ENCODE results near the gene LRRC8A. TPM values are rescaled to one million over a fixed set of nuclear protein-coding genes. Genes with fewer than 3 reads are reported as not detected.

The LRRC8A gene
- total RNA-seq, 1 experiment from 2014 or later = 22.0 TPM

DNA sequence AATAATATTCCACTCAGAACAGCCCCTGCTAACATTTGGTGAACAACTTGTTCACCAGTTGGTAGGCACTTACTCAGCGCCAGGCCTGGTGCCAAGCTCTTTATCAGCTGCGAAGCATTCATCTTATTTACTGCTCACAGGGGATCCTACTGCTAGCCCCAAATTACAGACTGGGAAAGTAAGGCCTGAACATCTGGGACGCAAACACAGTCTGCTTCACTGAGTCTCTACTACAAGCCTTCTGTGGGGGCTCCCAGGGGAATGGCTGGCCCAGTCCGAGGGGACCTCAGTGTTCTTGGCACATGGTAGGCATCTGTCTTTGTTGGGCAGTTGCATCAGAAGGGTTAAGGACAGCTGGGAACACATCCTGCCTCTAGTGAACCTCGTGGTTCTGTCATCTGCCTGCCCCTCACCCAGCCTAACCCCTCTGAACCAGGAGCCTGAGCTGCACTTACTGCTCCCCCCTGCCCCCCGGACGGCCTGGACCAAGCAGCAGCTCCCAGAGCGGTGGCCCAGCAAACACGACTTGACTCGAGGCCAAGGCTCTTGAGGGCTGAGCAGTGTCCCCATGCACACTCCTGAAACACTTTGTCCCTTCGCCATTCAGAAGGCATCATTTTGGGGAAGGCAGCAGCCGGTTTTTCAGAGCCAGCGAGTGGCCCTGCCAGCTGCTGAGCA is 38.6 kb downstream of the LRRC8A start, which contains the start of gene PHYHD1:
TSS of gene PHYHD1 (plus strand) at position 602 of the 678 bp plus-strand sequence. CDS start 1,342 bp downstream, outside the sequence.
- H3K9ac ChIP-seq (ENCODE audit: low read length) = no peak within 1 kb of the TSS
- TF ChIP-seq POLR2A (IDR thresholded peaks at IDR 0.05; ENCODE audit: borderline replicate concordance, extremely low read depth, insufficient read depth, insufficient read length) = no peak
- TF ChIP-seq EZH2phosphoT487 (IDR thresholded peaks at IDR 0.05; ENCODE audit: borderline replicate concordance) = no peak
- no peak for TF ChIP-seq SIN3A (IDR thresholded peaks at IDR 0.05; ENCODE audit: low read depth)
- no peak for TF ChIP-seq POLR2AphosphoS5 (IDR thresholded peaks at IDR 0.05; ENCODE audit: low read depth, low read length)
- TF ChIP-seq, protein P1, sequence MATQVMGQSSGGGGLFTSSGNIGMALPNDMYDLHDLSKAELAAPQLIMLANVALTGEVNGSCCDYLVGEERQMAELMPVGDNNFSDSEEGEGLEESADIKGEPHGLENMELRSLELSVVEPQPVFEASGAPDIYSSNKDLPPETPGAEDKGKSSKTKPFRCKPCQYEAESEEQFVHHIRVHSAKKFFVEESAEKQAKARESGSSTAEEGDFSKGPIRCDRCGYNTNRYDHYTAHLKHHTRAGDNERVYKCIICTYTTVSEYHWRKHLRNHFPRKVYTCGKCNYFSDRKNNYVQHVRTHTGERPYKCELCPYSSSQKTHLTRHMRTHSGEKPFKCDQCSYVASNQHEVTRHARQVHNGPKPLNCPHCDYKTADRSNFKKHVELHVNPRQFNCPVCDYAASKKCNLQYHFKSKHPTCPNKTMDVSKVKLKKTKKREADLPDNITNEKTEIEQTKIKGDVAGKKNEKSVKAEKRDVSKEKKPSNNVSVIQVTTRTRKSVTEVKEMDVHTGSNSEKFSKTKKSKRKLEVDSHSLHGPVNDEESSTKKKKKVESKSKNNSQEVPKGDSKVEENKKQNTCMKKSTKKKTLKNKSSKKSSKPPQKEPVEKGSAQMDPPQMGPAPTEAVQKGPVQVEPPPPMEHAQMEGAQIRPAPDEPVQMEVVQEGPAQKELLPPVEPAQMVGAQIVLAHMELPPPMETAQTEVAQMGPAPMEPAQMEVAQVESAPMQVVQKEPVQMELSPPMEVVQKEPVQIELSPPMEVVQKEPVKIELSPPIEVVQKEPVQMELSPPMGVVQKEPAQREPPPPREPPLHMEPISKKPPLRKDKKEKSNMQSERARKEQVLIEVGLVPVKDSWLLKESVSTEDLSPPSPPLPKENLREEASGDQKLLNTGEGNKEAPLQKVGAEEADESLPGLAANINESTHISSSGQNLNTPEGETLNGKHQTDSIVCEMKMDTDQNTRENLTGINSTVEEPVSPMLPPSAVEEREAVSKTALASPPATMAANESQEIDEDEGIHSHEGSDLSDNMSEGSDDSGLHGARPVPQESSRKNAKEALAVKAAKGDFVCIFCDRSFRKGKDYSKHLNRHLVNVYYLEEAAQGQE (IDR thresholded peaks at IDR 0.05; ENCODE audit: low read depth) = no peak
- no peak for TF ChIP-seq CEBPB (IDR thresholded peaks at IDR 0.05; ENCODE audit: low read depth)
- TF ChIP-seq, protein P2, sequence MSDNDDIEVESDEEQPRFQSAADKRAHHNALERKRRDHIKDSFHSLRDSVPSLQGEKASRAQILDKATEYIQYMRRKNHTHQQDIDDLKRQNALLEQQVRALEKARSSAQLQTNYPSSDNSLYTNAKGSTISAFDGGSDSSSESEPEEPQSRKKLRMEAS (IDR thresholded peaks at IDR 0.05) = no peak
- TF ChIP-seq EZH2 (IDR thresholded peaks at IDR 0.05) = no peak
- TF ChIP-seq, protein P3, sequence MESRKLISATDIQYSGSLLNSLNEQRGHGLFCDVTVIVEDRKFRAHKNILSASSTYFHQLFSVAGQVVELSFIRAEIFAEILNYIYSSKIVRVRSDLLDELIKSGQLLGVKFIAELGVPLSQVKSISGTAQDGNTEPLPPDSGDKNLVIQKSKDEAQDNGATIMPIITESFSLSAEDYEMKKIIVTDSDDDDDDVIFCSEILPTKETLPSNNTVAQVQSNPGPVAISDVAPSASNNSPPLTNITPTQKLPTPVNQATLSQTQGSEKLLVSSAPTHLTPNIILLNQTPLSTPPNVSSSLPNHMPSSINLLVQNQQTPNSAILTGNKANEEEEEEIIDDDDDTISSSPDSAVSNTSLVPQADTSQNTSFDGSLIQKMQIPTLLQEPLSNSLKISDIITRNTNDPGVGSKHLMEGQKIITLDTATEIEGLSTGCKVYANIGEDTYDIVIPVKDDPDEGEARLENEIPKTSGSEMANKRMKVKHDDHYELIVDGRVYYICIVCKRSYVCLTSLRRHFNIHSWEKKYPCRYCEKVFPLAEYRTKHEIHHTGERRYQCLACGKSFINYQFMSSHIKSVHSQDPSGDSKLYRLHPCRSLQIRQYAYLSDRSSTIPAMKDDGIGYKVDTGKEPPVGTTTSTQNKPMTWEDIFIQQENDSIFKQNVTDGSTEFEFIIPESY (IDR thresholded peaks at IDR 0.05; ENCODE audit: extremely low read depth, insufficient replicate concordance, low read length) = no peak
- TF ChIP-seq ZNF274 (IDR thresholded peaks at IDR 0.05; ENCODE audit: low read depth, low read length) = no peak
- TF ChIP-seq TCF7L2 (IDR thresholded peaks at IDR 0.05; ENCODE audit: borderline replicate concordance, extremely low read depth, insufficient read depth, insufficient read length) = no peak
- TF ChIP-seq, protein P4, sequence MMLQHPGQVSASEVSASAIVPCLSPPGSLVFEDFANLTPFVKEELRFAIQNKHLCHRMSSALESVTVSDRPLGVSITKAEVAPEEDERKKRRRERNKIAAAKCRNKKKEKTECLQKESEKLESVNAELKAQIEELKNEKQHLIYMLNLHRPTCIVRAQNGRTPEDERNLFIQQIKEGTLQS (IDR thresholded peaks at IDR 0.05) = no peak
- no peak for TF ChIP-seq YY1 (IDR thresholded peaks at IDR 0.05; ENCODE audit: extremely low read depth, insufficient replicate concordance, low read depth, low read length)
- no peak for TF ChIP-seq SP1 (IDR thresholded peaks at IDR 0.05; ENCODE audit: low read depth)
- TF ChIP-seq, protein P5, sequence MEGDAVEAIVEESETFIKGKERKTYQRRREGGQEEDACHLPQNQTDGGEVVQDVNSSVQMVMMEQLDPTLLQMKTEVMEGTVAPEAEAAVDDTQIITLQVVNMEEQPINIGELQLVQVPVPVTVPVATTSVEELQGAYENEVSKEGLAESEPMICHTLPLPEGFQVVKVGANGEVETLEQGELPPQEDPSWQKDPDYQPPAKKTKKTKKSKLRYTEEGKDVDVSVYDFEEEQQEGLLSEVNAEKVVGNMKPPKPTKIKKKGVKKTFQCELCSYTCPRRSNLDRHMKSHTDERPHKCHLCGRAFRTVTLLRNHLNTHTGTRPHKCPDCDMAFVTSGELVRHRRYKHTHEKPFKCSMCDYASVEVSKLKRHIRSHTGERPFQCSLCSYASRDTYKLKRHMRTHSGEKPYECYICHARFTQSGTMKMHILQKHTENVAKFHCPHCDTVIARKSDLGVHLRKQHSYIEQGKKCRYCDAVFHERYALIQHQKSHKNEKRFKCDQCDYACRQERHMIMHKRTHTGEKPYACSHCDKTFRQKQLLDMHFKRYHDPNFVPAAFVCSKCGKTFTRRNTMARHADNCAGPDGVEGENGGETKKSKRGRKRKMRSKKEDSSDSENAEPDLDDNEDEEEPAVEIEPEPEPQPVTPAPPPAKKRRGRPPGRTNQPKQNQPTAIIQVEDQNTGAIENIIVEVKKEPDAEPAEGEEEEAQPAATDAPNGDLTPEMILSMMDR (IDR thresholded peaks at IDR 0.05 in 2 of 3, conservative IDR thresholded peaks at IDR 0.05 in 1 of 3; ENCODE audit: borderline replicate concordance in 1 of 3, insufficient read depth in 1 of 3, low read depth in 2 of 3, low read length in 2 of 3) = no peak
- TF ChIP-seq FOSL1 (IDR thresholded peaks at IDR 0.05; ENCODE audit: low read depth) = no peak
- no peak for TF ChIP-seq CBX3 (IDR thresholded peaks at IDR 0.05; ENCODE audit: low read depth)
- no peak for TF ChIP-seq JUND (IDR thresholded peaks at IDR 0.05)
- TF ChIP-seq EGR1 (IDR thresholded peaks at IDR 0.05; ENCODE audit: low read depth) = no peak
- no peak for TF ChIP-seq ELF1 (IDR thresholded peaks at IDR 0.05; ENCODE audit: borderline replicate concordance, low read depth)
- no TSS peak for BruUV-seq (replicated peaks)
- H3K9me2 ChIP-seq (ENCODE audit: insufficient read depth) = no peaks in the 10 kb centered on the region
- H3K4me1 ChIP-seq (ENCODE audit: control insufficient read depth in 1 of 2, insufficient read depth in 2 of 2, low read length in 2 of 2) = no peaks in the 10 kb centered on the region
- no peaks in the 10 kb centered on the region for H4K20me1 ChIP-seq (ENCODE audit: insufficient read depth)
- ChIA-PET CTCF (no interaction called here), POLR2A (no interaction called here), RAD21 (ENCODE audit: low non-redundant PET in 1 of 2, low total read pairs in 2 of 2, uncharacterized antibody in 2 of 2, unreplicated experiment in 2 of 2) (no interaction called here)
- no peak within 1 kb of the TSS for H2AFZ ChIP-seq (ENCODE audit: low read depth, low read length, poor library complexity, severe bottlenecking)
- DNase-seq (ENCODE audit: low read depth, low spot score) (no peak), ATAC-seq (no peak)
- no peaks in the 10 kb centered on the region for H3K27me3 ChIP-seq (ENCODE audit: insufficient read depth, low read length)
- no peak within 1 kb of the TSS for H3K4me3 ChIP-seq (replicated peaks in 1 of 2; ENCODE audit: low read depth in 1 of 2, low read length in 2 of 2)
- H3K27ac ChIP-seq (ENCODE audit: low read depth, low read length) = no peak within 1 kb of the TSS
- intact Hi-C loops (cut with micrococcal nuclease) = no loop called here
- H3K4me2 ChIP-seq (ENCODE audit: low read length) = no peak within 1 kb of the TSS
- H3K36me3 ChIP-seq (ENCODE audit: control insufficient read depth in 1 of 2, insufficient read depth in 2 of 2, low read length in 2 of 2) = 0 out of 4 replicates have a peak, but pooled peaks cover 0 to 5% of the 10 kb centered on the region in 2 experiments
- no peaks in the 10 kb centered on the region for H3K9me3 ChIP-seq (ENCODE audit: control insufficient read depth in 1 of 2, insufficient read depth in 1 of 2, low read depth in 1 of 2, low read length in 2 of 2)
- no peaks in the 10 kb centered on the region for H3K79me2 ChIP-seq (ENCODE audit: insufficient read depth, low read length)
